RWPE2 (cell line): ENCODE results near the gene RERE.

Source experiments
- ATAC-seq: fragments of 200-7000 bp; cut with Tn5 transposase; 3 replicates; pipeline ENCODE4 v1.9.1; 2021; ENCODE audit warnings: low read depth
- DNase-seq: peaks from one replicate; pipeline ENCODE4 v3.0.0-alpha.2; 2020; ENCODE audit warnings: low spot score
- H3K27ac ChIP-seq: fragments of 450-650 bp; 2 replicates; pipeline ENCODE4 v1.5.1; 2017; ENCODE audit warnings: mild to moderate bottlenecking; ENCODE audit not compliant: poor library complexity, severe bottlenecking
- H3K27me3 ChIP-seq: fragments of 250-450 bp; sonication (Bioruptor Pico); 2 replicates; pipeline ENCODE4 v1.5.1; 2021; ENCODE audit warnings: mild to moderate bottlenecking, moderate library complexity; ENCODE audit not compliant: insufficient read depth, poor library complexity, severe bottlenecking
- H3K36me3 ChIP-seq: fragments of 250-450 bp; sonication (Bioruptor Pico); 2 replicates; pipeline ENCODE4 v1.5.1; 2020; ENCODE audit warnings: low read depth, mild to moderate bottlenecking, moderate library complexity
- H3K4me1 ChIP-seq: fragments of 250-450 bp; sonication (Bioruptor Pico); 2 replicates; pipeline ENCODE4 v1.5.1; 2021; ENCODE audit warnings: mild to moderate bottlenecking, moderate library complexity; ENCODE audit not compliant: insufficient read depth, poor library complexity, severe bottlenecking
- H3K4me3 ChIP-seq: fragments of 250-450 bp; sonication (Bioruptor Pico); 2 replicates; pipeline ENCODE4 v1.5.1; 2021; ENCODE audit warnings: mild to moderate bottlenecking, moderate library complexity; ENCODE audit not compliant: severe bottlenecking
- H3K9me3 ChIP-seq: fragments of 250-450 bp; sonication (Bioruptor Pico); 2 replicates; pipeline ENCODE4 v1.5.1; 2021; ENCODE audit warnings: mild to moderate bottlenecking, moderate library complexity; ENCODE audit not compliant: severe bottlenecking
- CTCF ChIP-seq: fragments of 450-650 bp; IDR thresholded peaks from one replicate; pipeline ENCODE4 v1.5.1; 2017; ENCODE audit warnings: mild to moderate bottlenecking, moderate library complexity; ENCODE audit not compliant: poor library complexity, severe bottlenecking

Gene RERE

GRCh38 chr1:8845104-8846097 lies 28.0 kb upstream of the RERE start:
- no peaks in the 10 kb centered on the region for H3K9me3 ChIP-seq
- H3K27me3 ChIP-seq = no peaks in the 10 kb centered on the region
- DNase-seq (no peak), ATAC-seq (no peak)
- no peak for TF ChIP-seq CTCF
- no peak overlapping the region for H3K4me3 ChIP-seq
- no peaks in the 10 kb centered on the region for H3K36me3 ChIP-seq
- no peak overlapping the region for H3K27ac ChIP-seq
- H3K4me1 ChIP-seq = no peaks in the 10 kb centered on the region

- TF ChIP-seq CTCF = no peak
- H3K27me3 ChIP-seq = no peaks in the 10 kb centered on the region
- DNase-seq = no peak
- H3K4me3 ChIP-seq = no peak overlapping the region
- H3K9me3 ChIP-seq = no peaks in the 10 kb centered on the region
- no peaks in the 10 kb centered on the region for H3K4me1 ChIP-seq
- no peaks in the 10 kb centered on the region for H3K36me3 ChIP-seq
- H3K27ac ChIP-seq = no peak overlapping the region
- ATAC-seq = no peak
Measured at GRCh38 chr1:8844501-8845006, 27.1 kb upstream of the RERE start.

- TF ChIP-seq CTCF = no peak
Measured at GRCh38 chr1:8841395-8841794, 24.0 kb upstream of the RERE start.

GRCh38 chr1:8839990-8840389 lies 22.6 kb upstream of the RERE start:
- Histone ChIP-seq H3K9me3 (no peaks in the 10 kb centered on the region), H3K4me1 (no peaks in the 10 kb centered on the region), H3K27me3 (no peaks in the 10 kb centered on the region), H3K36me3 (no peaks in the 10 kb centered on the region), H3K27ac (no peak overlapping the region), H3K4me3 (no peak overlapping the region)
- TF ChIP-seq CTCF = no peak
- ATAC-seq (no peak), DNase-seq (no peak)

More at GRCh38 chr1:8841395-8841794, 24.0 kb upstream of the RERE start:
- DNase-seq (no peak), ATAC-seq (no peak)
- no peaks in the 10 kb centered on the region for H3K4me1 ChIP-seq
- H3K36me3 ChIP-seq = no peaks in the 10 kb centered on the region
- no peak overlapping the region for H3K27ac ChIP-seq
- no peaks in the 10 kb centered on the region for H3K27me3 ChIP-seq
- no peak overlapping the region for H3K4me3 ChIP-seq
- H3K9me3 ChIP-seq = no peaks in the 10 kb centered on the region
